Peyer's patch (tissue), 4 donors: ENCODE measurements around the gene NPPC.

Source experiments
- POLR2A ChIP-seq, 2 donors: fragments of 450-650 bp; IDR thresholded peaks; one replicate each; pipeline ENCODE4 v1.5.1; 2017; ENCODE audit warnings: antibody characterized with exemption in 2 of 2, mild to moderate bottlenecking in 2 of 2, moderate library complexity in 2 of 2
- TF ChIP-seq, protein P1 (sequence below), 6 experiments: fragments of 450-650 bp in 4 of 6; fragments of 200-600 bp in 2 of 6; sonication (generic) in 1 of 6; IDR thresholded peaks; one replicate each; pipeline ENCODE4 v1.5.1; 2017 to 2019; ENCODE audit warnings: antibody characterized with exemption in 6 of 6, mild to moderate bottlenecking in 3 of 6, moderate library complexity in 1 of 6

DNA sequence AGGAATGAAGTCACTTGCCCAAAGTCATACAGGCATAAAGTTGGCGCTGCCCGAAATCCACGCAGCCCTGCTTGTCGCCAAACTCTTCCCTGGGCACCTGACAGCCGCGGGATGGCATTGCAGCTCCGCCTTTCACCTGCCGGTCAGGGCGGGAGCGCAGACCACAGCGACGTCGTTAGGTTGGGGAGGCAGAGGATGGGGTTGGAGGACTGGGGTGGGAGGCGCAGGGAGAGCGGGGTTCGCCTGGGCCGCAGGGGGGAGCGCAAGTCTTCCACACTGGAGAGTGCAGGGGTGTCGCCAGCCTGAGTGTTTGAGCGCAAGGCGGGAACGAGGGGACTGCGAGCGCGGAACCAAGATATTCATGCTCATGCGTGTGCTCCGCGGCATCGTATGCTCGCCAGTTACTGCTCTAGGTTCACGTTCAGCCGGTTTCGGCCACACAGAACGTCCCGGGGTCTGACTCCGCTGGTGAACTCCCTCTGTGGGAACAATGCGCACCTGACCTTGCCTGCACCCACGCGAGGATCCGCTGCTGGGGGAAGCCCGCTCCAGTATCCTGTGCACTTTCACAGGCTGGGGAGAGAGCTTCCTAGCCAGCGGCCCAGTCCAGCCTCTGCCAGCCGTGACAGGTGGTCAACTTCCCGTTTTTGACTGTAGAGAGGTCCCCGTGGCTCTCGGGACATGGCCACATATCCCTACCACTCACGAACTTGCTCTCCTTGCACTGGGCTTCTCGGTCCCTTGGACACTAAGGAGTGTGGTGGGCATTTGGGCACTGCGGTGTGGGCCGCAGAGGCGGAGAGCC lies 767 bp upstream of the NPPC start:
- TF ChIP-seq POLR2A (IDR thresholded peaks at IDR 0.05): no peak
- TF ChIP-seq, protein P1, sequence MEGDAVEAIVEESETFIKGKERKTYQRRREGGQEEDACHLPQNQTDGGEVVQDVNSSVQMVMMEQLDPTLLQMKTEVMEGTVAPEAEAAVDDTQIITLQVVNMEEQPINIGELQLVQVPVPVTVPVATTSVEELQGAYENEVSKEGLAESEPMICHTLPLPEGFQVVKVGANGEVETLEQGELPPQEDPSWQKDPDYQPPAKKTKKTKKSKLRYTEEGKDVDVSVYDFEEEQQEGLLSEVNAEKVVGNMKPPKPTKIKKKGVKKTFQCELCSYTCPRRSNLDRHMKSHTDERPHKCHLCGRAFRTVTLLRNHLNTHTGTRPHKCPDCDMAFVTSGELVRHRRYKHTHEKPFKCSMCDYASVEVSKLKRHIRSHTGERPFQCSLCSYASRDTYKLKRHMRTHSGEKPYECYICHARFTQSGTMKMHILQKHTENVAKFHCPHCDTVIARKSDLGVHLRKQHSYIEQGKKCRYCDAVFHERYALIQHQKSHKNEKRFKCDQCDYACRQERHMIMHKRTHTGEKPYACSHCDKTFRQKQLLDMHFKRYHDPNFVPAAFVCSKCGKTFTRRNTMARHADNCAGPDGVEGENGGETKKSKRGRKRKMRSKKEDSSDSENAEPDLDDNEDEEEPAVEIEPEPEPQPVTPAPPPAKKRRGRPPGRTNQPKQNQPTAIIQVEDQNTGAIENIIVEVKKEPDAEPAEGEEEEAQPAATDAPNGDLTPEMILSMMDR (IDR thresholded peaks at IDR 0.05): no peak
